ENCODE data around the gene TROAP.
"Not testable (repeated sequence)": the region's sequence is repeated elsewhere in the genome, so short reads cannot be mapped to it uniquely, and the experiment has no call there.

The TROAP gene

DNA sequence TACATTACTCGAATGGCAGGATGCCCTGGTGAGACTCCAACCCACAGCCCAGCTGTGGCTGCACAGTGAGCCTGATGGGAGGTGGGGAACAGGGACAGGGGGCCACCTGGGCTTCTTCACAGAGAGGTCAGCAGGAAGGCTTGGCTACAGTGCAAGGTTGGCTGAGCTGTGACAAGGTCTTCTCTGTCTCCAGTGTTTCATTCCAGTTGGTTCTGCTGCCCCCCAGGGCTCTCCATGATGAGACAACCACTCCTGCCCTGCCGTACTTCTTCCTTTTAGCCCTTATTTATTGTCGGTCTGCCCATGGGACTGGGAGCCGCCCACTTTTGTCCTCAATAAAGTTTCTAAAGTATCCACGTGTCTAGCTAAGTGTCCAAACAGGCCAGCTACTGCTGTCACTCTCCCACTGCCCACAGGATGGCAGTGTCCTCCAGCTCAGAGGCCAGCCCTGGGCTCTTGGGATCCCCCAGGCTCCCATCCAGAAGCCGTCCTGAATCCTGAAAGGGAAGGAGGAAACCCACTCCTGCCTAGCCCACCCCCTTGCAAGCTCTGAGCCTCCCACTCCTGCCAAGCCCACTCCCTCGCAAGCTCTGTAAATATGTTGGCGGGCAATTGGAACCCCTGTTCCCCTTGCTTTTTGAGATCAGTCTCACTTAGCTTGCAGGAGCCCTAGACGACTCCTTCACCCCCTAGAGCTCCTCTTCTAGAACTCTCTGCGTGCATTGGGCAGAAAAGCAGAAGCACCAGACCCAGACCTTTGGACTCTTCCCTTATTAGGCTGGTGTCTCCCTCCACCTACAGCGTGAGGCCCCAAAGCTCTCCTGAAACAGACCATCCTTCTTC is 8.5 kb downstream of the TROAP start:
- no peak overlapping the region for H3K4me3 Mint-ChIP-seq
- peak; percentile 43 for ATAC-seq
- H3K36me3 Mint-ChIP-seq, result peaks cover 20% of the 10 kb centered on the region
- H3K9me3 Mint-ChIP-seq, result no peaks in the 10 kb centered on the region
- H3K27ac Mint-ChIP-seq, result no peak overlapping the region
- peaks cover 1% of the 10 kb centered on the region for H3K4me1 Mint-ChIP-seq
- DNase-seq (ENCODE audit: low spot score in 2 of 2), result no peak

DNA sequence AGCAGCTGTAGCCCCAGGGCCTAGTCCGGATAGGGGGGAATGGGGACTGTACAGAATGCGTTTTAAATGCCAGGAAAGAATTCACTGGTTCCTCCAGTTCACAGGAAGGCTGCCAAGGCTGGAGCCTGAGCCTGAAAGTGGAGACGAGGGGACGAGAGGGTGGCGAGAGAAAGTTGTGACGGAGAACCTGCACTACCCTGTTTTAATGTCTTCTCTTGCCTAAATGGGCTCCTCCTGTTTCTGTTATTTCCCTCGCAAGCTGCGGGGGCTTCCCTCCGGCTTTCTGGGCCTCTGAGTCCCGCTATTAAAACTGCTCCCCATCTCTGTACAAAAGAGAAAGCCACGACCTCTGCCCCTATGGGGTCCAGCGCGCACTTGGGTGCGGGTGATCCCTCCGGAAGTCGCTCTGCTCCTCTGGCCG is 9.4 kb downstream of the TROAP start:
- H3K4me3 Mint-ChIP-seq, result no peak overlapping the region
- H3K9me3 Mint-ChIP-seq, result no peaks in the 10 kb centered on the region
- no peak overlapping the region for H3K27ac Mint-ChIP-seq

DNA sequence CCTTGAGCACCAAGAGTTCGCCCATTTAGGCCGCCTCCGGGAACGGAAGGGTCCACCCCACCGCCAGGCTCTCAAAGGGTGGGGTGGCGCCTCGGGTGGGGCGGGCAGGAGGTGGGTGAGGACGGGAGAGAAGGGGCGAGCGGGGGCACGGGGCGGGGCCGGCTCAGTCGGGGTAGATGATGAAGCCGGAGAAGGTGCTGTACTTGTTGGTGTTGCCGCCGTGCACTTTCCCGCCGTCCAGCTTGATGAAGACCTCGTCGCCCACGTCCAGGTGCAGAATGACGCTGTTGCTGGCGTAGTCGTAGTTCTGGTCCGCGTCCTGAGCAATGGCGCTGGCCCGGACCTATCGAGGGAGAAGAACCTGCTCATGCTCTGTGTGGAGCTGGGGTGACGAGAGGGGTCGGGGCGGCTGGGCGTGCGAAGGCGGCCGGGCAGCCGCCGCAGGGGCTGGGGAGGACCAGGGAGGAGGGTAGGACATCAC is 9.9 kb downstream of the TROAP start:
- DNase-seq (ENCODE audit: low spot score in 2 of 2) (no peak), ATAC-seq (no peak)
- Mint-ChIP-seq H3K4me1 (peaks cover 15% of the 10 kb centered on the region), H3K4me3 (peak overlapping the region; percentile 22), H3K36me3 (peaks cover 16% of the 10 kb centered on the region), H3K9me3 (no peaks in the 10 kb centered on the region), H3K27ac (no peak overlapping the region)

More for the DNA sequence above, 9.4 kb downstream of the TROAP start:
- peaks cover 10% of the 10 kb centered on the region for H3K4me1 Mint-ChIP-seq
- ATAC-seq, result no peak
- H3K36me3 Mint-ChIP-seq, result peaks cover 20% of the 10 kb centered on the region
- no peak for DNase-seq (ENCODE audit: low spot score in 2 of 2)

DNA sequence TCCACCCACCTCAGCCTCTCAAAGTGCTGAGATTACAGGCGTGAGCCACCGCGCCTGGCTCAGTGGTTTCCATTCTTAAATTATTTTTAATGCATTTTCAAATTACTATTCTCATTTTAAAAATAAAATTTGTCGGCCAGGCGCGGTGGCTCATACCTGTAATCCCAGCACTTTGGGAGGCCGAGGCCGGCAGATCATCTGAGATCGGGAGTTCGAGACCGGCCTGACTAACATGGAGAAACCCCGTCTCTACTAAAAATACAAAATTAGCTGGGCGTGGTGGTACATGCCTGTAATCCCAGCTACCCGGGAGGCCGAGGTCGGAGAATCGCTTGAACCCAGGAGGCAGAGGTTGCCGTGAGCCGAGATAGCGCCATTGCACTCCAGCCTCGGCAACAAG is 10.7 kb downstream of the TROAP start:
- H3K9me3 Mint-ChIP-seq; H3K4me3 Mint-ChIP-seq; ATAC-seq; DNase-seq (ENCODE audit: low spot score in 2 of 2); H3K27ac Mint-ChIP-seq: not testable (repeated sequence)
- Mint-ChIP-seq H3K36me3 (peaks cover 12% of the 10 kb centered on the region), H3K4me1 (peaks cover 18% of the 10 kb centered on the region)

DNA sequence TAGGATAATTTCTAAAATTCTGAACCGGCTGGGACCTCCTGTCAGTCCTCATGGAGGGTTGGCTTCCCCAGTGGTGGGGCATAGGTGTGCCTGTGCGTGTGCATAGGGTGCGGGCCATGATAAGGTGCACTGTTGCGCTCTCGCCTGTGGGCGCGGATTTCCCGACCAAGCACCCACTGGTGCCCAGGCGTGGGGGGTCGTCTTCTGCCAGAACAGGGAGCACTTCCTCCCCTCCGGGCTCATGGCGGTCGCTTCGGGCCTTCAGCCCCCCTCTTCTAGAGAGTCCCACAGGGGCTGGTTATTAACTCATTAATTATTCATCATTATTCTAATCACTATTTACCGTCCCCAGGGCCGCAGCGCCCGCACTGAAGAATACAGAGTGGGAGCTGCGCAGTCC is 11.2 kb downstream of the TROAP start:
- no peak for DNase-seq (ENCODE audit: low spot score in 2 of 2)
- Mint-ChIP-seq H3K36me3 (peaks cover 8% of the 10 kb centered on the region), H3K27ac (no peak overlapping the region), H3K9me3 (no peaks in the 10 kb centered on the region), H3K4me1 (peaks cover 18% of the 10 kb centered on the region), H3K4me3 (no peak overlapping the region)
- no peak for ATAC-seq

DNA sequence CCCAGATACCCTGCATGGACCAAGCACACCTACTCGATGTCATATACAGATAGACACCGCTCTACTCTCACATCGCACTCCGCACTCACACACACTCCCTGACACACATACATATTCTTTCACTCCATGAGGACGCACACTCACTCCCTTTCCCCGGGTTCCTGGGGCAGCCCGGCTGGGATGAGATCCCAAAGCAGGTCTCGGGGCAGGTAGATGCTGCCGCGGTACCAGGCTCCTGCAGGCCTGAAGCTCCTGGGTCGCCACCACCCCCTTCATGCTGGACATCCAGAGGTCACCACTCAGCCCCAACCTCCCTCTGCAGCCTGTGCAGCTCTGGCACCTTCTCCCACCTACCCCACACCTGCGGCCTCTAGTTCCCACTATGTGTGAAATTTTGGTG is 11.6 kb downstream of the TROAP start:
- Mint-ChIP-seq H3K4me1 (peaks cover 18% of the 10 kb centered on the region), H3K27ac (no peak overlapping the region), H3K4me3 (no peak overlapping the region), H3K36me3 (peaks cover 7% of the 10 kb centered on the region), H3K9me3 (no peaks in the 10 kb centered on the region)
- no peak for ATAC-seq
- no peak for DNase-seq (ENCODE audit: low spot score in 2 of 2)

DNA sequence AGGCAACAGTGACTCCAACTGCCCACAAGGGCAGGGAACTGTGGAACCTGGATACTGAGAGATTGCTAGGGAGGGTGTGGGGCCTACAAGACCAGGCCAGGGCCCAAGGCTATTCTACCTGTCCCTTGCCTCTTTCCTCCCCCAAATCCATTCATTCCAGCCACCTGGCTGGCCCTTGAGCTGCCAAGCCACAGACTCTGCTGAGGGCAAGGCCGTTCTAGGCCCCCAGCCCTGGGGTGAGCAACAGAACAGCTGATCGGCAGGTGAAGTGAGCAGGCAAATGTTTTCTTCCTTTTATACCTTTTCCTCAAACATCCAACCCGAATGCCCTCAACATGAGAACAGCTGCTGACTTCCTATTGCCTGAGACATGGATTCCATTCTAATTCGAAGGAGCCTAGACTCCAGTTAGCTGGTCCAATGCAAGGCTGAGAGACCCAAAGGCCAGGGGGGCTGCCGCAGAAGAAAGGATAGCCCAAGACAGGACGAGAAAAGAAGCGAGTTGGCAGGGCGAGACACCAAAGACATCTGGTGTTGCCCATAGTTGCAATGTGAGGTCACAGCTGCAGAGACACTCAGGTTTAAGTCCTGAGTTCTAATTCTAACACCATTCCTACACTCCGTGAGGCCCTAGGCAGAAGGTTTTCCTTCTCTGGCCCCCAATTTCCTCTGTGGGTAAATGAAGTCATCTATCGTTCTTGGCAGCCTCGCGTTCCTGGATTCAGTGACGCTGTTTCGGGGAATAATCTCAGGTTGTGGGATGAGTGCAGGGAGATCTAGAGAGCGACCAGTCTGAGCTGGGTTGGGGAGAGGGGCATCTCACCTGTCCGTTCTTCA is 12.3 kb downstream of the TROAP start:
- H3K36me3 Mint-ChIP-seq, result peaks cover 7% of the 10 kb centered on the region
- H3K4me3 Mint-ChIP-seq, result no peak overlapping the region
- peaks cover 18% of the 10 kb centered on the region for H3K4me1 Mint-ChIP-seq
- no peaks in the 10 kb centered on the region for H3K9me3 Mint-ChIP-seq
- no peak overlapping the region for H3K27ac Mint-ChIP-seq
- DNase-seq (ENCODE audit: low spot score in 2 of 2) (no peak), ATAC-seq (no peak)

DNA sequence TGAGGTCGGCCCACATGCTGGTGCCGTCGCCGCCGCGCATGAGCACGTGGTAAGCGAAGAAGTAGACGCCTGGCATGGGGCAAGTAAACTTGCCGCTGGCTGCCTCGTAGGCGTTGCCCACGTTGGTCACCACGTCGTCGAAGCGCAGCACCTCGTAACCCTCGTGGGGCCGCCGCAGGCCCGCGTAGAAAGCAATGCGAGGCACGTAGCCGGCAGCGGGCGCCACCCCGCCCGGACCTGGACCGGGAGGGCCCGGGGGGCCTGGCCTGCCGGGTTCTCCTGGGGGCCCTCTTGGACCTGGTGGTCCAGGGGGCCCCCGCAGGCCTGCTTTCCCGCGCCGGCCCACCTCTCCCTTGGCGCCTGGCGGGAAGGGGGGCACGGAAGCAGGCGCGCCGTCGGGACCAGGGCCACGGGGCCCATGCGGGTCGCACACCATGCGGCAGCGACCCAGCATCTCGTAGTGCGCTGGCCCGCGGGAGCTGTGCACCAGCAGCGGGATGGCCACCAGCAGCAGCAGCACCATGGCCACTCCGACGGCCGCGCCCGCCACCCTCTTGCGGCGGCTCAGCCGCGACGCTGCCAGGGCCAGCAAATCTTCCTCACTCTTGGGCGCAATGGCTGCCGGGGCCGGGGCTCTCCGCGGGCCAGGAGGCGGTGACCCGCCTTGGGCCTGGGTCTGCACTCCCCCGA is 13.0 kb downstream of the TROAP start:
- peaks cover 18% of the 10 kb centered on the region for H3K4me1 Mint-ChIP-seq
- ATAC-seq, result no peak
- H3K4me3 Mint-ChIP-seq, result peak overlapping the region; percentile 52
- H3K27ac Mint-ChIP-seq, result no peak overlapping the region
- H3K36me3 Mint-ChIP-seq, result peaks cover 7% of the 10 kb centered on the region
- no peaks in the 10 kb centered on the region for H3K9me3 Mint-ChIP-seq
- DNase-seq (ENCODE audit: low spot score in 2 of 2), result no peak

DNA sequence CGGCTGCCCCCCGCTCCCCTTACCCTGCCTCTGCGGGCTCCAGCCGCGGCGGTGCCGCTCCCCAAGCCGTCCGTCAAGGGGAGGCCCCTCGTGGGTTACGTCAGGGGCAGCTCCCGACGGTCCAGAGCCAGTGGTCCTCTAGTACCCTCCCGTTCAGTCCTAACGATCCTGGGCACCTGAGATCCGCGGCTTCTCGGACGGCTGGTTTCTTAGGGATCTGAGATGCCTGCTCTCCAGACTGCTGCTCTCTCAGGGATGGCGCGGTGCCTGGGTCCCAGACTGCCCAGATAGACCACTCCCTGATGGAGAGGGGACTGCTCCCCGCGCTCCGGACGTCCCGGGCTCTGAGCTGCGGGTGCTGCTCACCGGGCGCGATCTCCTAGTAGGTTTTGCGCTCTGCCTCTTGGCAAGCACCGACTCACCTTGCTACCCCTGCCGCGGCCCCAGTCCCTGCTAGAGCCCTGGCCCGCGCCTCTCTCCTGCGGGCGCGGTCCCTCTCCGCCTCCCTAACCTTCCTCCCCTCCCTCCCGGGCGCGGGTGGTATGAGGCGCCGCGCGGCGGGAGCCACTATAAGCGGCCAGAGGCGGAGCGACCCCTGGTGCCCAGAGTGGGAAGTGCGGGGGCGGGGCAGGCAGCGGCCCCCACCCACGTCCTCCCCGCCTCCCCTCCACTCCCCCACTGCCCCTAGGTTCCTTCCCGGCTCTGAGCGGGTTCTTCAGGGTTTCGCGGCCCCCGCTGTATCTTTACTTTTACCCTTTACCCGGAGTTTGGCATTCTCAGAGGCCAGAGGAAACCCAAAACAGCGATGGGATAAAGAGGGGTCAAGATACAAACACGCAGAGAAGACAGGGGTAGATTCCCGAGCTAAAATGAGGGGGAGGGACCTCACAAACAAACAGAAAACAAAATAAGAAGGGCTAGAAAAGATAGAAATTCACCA is 13.9 kb downstream of the TROAP start, which contains the start of gene C1QL4:
C1QL4 (minus strand) TSS at position 544 of the 940 bp plus-strand sequence. CDS start 711 bp downstream, outside the sequence.
- DNase-seq (ENCODE audit: low spot score in 2 of 2) (peak; percentile 94 to 96), ATAC-seq (peak; percentile 78)
- peak within 1 kb of the TSS; percentile 29 for H3K27ac Mint-ChIP-seq
- H3K4me1 Mint-ChIP-seq, result peaks cover 18% of the 10 kb centered on the region
- H3K9me3 Mint-ChIP-seq, result no peaks in the 10 kb centered on the region
- peak within 1 kb of the TSS; percentile 52 for H3K4me3 Mint-ChIP-seq
- peaks cover 4% of the 10 kb centered on the region for H3K36me3 Mint-ChIP-seq

DNA sequence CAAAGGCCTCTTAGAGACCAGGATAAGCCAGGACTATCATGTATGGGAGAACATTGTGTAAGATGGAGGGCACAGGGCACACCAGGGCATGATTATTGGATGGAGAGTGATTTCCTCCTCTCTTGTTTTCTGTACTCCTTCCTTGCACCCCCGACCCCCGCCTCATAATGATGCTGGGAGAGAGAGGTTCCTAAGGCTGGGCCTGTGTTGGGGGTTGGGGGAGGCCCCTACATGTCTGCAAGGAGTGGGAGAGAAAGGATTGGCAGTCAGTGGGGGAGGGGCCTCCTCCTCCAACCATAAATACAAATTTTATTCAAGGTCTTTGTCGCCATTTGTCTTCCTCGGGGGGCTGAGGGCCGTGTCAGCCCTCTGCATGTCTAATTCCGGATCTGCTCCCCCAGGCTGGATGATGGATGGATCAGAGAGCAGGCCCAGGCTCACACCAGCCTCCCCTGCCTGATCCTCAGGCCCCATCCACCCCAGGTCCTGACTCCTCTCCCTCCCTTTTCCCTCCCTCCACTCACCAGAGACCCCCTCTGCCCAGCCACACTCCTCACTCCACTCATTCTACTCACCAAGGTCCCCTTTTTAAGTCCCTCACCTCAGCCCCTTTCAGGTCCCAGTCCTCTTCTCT is 15.9 kb downstream of the TROAP start:
- Mint-ChIP-seq H3K4me1 (peaks cover 32% of the 10 kb centered on the region), H3K27ac (peak overlapping the region; percentile 64), H3K4me3 (no peak overlapping the region), H3K9me3 (no peaks in the 10 kb centered on the region), H3K36me3 (no peaks in the 10 kb centered on the region)
- DNase-seq (ENCODE audit: low spot score in 2 of 2) (no peak), ATAC-seq (no peak)

DNA sequence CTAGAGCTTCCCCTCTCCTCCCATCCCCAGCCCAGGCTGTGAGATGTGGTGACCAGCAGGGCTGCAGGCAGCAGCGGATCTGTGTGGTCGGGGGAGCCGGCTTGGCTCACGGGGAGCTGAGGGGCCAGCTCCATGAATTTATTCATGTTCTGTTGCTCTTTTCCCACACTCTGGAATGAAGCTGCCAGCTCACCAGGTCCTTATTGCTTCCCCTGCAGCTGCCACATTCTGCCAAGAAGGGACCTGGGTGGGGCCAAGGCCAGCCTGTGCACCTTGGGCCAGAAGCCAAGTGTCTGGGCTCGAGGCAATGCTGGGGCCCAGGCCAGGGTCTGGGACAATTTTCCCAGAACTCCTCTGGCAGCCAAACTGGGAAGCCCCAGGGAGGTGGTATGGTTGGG is 16.4 kb downstream of the TROAP start:
- Mint-ChIP-seq H3K36me3 (no peaks in the 10 kb centered on the region), H3K4me1 (peaks cover 37% of the 10 kb centered on the region), H3K9me3 (no peaks in the 10 kb centered on the region), H3K4me3 (no peak overlapping the region), H3K27ac (peak overlapping the region; percentile 64)
- ATAC-seq, result no peak
- no peak for DNase-seq (ENCODE audit: low spot score in 2 of 2)

DNA sequence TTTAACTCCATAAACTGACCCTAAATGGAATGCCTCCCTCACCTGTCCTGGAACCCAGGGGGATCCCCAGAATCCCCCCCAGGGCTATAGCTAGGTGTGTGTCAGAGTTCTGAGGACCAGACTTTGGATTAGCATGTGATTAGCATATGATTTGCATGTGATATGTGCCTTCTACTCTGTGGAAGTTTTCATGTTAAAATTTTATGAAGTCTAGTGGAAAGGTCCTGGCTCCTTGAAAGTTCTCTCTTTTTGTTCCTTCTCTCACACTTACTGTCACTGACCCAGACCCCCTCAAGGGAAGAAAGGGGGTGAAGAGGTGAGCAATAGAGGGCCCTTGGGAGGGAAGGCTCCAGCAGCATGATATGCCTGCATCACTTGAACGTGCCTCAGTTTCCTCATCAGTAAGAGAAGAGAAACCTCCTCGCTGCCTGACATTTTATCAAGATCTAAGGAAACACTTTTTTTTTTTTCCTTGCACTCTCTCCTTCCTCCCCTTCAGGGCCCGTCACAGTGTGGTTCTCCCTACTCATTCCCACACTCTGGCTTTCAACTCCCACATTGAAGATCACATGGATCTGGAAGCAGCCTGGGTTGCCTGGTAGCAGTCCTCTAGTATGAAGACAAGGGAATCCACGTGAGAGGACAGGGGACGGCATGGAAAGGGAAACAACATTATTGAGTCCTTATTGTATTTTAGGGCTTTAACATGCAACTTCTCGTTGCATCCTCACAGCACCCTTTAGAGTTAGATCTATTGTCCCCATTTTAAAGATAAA is 17.2 kb downstream of the TROAP start:
- ATAC-seq, result no peak
- peaks cover 38% of the 10 kb centered on the region for H3K4me1 Mint-ChIP-seq
- no peak overlapping the region for H3K27ac Mint-ChIP-seq
- H3K36me3 Mint-ChIP-seq, result no peaks in the 10 kb centered on the region
- no peak for DNase-seq (ENCODE audit: low spot score in 2 of 2)
- H3K4me3 Mint-ChIP-seq, result no peak overlapping the region
- H3K9me3 Mint-ChIP-seq, result no peaks in the 10 kb centered on the region

DNA sequence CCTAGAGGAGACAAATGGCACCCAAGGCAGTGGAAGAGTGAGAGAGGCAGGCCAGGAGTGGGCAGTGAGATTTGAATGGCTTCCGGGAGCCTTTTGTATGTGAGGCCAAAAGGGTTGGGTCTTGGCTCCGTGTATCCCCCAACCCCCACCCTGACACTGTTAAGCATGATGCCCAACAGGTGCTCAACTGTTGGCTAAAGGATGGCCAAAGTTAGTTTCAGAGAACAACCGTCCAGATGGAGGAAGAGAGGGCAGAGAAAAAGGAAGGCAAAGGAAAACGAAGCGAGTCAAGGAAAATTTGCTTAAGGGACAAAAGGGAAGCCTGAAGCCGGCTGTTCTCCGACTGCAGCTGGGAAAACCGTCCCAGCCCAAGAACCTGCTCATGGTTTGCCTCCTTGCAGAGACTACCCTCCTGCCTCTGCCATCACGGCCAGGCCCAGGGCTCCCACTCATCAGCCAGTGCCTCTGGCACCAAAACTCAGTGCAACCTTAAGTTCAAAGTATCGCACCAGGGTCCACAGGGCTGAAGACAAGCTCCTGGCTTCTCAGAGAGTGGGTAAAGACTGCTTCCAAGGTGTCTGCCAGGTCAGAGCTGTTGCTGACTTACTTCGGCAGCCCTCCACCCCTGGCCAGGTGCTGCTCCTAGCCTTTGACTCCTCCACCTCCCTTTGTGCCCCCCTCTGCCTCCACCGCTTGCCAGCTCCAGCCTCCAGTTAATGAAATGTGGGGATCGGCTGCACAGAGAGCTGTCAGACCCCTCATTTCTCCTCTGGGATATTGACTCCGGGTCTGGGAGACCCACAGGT is 18.1 kb downstream of the TROAP start:
- H3K9me3 Mint-ChIP-seq, result no peaks in the 10 kb centered on the region
- peak overlapping the region; percentile 66 for H3K4me3 Mint-ChIP-seq
- DNase-seq (ENCODE audit: low spot score in 2 of 2) (no peak), ATAC-seq (no peak)
- no peaks in the 10 kb centered on the region for H3K36me3 Mint-ChIP-seq
- no peak overlapping the region for H3K27ac Mint-ChIP-seq
- peaks cover 47% of the 10 kb centered on the region for H3K4me1 Mint-ChIP-seq

All from stimulated activated effector memory CD8-positive, alpha-beta T cell treated with anti-CD3 and anti-CD28 coated beads, Interleukin-12 subunit alpha, Interleukin-12 subunit beta, amount 100 ng/mL, for 72 hours (primary cell).